ENCODE data around the gene ADAMTS15.
A peak's percentile ranks its signal among the peaks of the same experiment; 100 is the strongest.

Gene ADAMTS15

DNA sequence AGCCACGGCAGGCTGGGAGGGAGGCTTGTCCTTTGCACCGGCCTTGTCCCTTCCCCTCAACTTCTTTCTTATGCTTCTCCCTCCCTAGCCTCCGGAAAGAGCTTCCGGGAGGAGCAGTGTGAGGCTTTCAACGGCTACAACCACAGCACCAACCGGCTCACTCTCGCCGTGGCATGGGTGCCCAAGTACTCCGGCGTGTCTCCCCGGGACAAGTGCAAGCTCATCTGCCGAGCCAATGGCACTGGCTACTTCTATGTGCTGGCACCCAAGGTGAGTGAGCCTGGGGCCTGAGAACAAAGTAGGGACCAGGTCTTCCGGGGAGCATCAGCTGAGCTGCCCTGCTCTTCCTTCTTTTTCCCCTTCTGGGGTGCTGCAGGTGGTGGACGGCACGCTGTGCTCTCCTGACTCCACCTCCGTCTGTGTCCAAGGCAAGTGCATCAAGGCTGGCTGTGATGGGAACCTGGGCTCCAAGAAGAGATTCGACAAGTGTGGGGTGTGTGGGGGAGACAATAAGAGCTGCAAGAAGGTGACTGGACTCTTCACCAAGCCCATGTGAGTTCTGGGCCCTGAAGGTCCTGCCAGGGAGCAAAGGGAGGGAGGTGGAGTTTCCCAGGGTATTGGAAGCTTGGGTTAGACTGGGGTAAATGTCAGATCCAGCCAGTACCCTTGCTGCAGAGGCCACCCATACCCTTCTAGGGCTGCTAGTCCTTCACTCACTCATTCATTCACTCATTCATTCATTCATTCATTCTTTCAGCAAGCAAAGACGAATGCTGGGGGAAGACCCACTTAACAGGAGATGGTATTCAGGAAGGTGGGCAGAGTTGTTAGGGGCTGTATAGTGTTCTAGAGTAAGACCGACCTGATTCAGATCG, 22.6 kb downstream of the ADAMTS15 start:
- in situ Hi-C loops (cut with MboI; ENCODE audit: low pct_unique_long_range_greater_than_20kb, low sequenced_read_pairs) = no loop called here
- no peak for DNase-seq

GRCh38 chr11:130471731-130472433, 23.4 kb downstream of the ADAMTS15 start:
- DNase-seq = no peak
- in situ Hi-C loops (cut with MboI; ENCODE audit: low pct_unique_long_range_greater_than_20kb, low sequenced_read_pairs) = no loop called here

DNA sequence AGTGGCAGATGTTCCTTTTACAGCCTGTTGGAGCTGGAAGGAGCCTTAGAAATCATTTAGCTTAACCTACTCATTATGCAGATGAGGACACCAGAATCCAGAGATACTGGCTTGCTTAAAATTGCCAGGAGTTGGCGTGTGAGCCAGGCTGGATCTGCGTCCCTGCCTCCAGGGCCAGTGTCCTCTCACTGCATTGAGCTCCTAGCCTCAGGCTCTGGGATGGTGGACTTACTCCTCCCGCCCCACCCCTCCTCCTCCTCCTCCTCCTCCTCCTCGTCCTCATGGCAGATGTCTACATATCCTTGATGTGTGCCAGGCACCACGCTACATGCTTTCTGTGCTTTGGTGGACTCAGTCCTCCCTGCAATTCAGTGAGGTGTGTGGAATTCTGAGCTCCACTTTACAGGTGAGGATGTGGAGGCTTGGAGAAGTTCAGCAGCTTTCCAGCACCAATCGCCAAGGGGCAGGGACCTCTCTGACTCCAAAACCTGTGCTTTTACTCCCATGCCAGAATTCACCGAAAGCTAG, 24.1 kb downstream of the ADAMTS15 start:
- DNase-seq = no peak
- in situ Hi-C loops (cut with MboI; ENCODE audit: low pct_unique_long_range_greater_than_20kb, low sequenced_read_pairs) = no loop called here

- DNase-seq = no peak
- in situ Hi-C loops (cut with MboI; ENCODE audit: low pct_unique_long_range_greater_than_20kb, low sequenced_read_pairs) = no loop called here
Observed at GRCh38 chr11:130473056-130473794, 24.8 kb downstream of the ADAMTS15 start.

- in situ Hi-C loops (cut with MboI; ENCODE audit: low pct_unique_long_range_greater_than_20kb, low sequenced_read_pairs) = no loop called here
- no peak for DNase-seq
Observed at GRCh38 chr11:130473795-130474377, 25.4 kb downstream of the ADAMTS15 start.

GRCh38 chr11:130474637-130475400, 26.4 kb downstream of the ADAMTS15 start:
- in situ Hi-C loops (cut with MboI; ENCODE audit: low pct_unique_long_range_greater_than_20kb, low sequenced_read_pairs) = no loop called here
- DNase-seq = no peak

GRCh38 chr11:130475426-130476053, 27.1 kb downstream of the ADAMTS15 start:
- DNase-seq = no peak
- in situ Hi-C loops (cut with MboI; ENCODE audit: low pct_unique_long_range_greater_than_20kb, low sequenced_read_pairs) = no loop called here

DNA sequence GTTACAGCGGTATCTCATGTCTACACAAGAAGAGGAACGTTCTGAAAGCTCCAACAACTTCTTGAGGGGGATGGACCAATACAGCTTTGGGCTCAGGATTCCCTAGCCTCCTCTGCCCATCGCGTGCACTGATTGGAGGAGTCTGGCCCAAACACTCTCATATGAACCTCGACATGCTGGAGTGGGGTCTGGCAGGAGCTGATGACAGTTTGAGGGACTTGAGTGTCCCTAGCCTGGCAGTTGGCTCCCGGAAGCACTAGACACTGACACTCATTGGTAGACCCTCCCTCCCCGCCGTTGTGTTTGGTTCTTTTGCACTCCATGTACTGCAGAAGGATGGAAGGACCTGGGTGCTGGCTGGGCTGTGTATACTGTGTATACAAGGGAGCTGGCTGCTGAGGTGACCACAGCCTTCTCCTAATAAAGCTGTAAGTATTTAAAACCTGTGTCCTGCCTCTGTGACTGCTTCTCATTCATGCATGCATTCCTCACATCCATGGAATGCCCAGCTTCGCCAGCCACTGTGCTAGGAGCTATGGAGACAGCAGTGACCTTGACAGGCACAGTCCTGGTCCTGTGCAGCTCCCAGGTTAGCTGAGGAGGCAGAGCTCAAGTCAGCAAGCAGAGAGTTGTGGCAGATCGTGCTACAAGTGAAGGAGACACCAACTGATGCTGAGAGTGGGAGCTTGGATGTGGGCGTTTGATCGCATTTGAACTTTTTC, 27.9 kb downstream of the ADAMTS15 start:
- in situ Hi-C loops (cut with MboI; ENCODE audit: low pct_unique_long_range_greater_than_20kb, low sequenced_read_pairs) = no loop called here
- DNase-seq = no peak

GRCh38 chr11:130476922-130477491, 28.6 kb downstream of the ADAMTS15 start:
- DNase-seq = no peak
- in situ Hi-C loops (cut with MboI; ENCODE audit: low pct_unique_long_range_greater_than_20kb, low sequenced_read_pairs) = no loop called here

DNA sequence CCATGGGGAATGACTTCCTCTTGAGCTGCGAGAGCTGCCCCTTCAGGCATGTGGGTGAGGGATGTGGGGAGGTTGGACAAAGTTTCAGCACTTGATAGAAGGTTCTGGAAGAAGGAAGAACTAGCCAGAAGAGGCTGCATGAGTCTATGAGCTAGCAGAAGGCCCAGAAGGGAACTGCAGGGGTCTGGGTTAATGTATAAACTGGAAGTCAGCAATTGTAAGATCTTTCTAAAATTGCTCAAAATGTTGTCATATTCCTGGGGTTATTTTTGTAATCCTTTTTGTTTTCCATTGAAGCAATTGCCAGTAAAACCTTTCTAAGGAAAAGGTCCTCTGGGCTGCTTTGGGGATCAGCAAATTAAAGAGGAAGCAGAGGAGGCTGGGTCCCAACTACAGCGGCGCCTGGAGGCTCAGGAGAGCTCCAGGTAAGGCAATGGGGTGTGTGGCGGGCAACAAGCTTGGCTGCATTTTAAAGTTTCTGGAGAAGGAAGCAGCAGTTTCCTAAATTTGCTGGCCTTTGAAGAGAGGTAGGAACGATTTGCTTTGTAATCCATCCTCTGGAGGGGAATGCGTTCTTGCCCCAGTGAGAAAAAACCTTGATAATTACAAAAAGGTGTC, 29.2 kb downstream of the ADAMTS15 start:
- no peak for DNase-seq
- in situ Hi-C loops (cut with MboI; ENCODE audit: low pct_unique_long_range_greater_than_20kb, low sequenced_read_pairs) = no loop called here

DNA sequence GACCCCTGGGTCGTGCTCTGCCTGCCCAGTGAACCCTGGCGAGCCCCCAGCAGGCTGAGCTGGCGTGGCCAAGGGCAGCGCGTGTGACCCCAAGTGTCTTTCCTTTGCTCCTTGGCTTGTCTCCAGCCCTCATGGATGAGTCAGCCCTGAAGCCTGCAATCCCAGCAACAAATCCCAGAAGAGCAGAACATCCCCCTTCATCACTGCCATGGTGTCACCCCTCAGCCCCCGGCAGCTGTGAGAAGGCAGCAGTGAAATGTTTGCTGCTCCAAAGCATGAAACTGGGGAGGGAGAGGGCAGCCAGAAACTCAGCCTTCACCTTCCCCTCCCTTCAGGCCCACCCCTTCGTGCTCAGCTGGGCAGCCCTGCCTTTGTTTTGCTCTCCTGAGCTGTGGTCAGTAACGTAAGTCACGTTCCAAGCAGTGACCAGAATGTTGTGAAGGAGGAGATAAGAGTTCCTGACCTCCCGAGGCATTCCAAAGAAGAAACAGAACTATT, 29.8 kb downstream of the ADAMTS15 start:
- no peak for DNase-seq
- in situ Hi-C loops (cut with MboI; ENCODE audit: low pct_unique_long_range_greater_than_20kb, low sequenced_read_pairs) = no loop called here

- no peak for DNase-seq
Observed at GRCh38 chr11:130478881-130479280, 30.4 kb downstream of the ADAMTS15 start.

GRCh38 chr11:130480186-130480585, 31.7 kb downstream of the ADAMTS15 start:
- in situ Hi-C loops (cut with MboI; ENCODE audit: low pct_unique_long_range_greater_than_20kb, low sequenced_read_pairs) = no loop called here
- DNase-seq = no peak

More at GRCh38 chr11:130478881-130479280, 30.4 kb downstream of the ADAMTS15 start:
- in situ Hi-C loops (cut with MboI; ENCODE audit: low pct_unique_long_range_greater_than_20kb, low sequenced_read_pairs) = no loop called here

GRCh38 chr11:130480711-130481140, 32.3 kb downstream of the ADAMTS15 start:
- DNase-seq = peak; percentile 3
- in situ Hi-C loops (cut with MboI; ENCODE audit: low pct_unique_long_range_greater_than_20kb, low sequenced_read_pairs) = no loop called here

- no peak for DNase-seq
- in situ Hi-C loops (cut with MboI; ENCODE audit: low pct_unique_long_range_greater_than_20kb, low sequenced_read_pairs) = no loop called here
Observed at GRCh38 chr11:130483124-130483523, 34.7 kb downstream of the ADAMTS15 start.

DNA sequence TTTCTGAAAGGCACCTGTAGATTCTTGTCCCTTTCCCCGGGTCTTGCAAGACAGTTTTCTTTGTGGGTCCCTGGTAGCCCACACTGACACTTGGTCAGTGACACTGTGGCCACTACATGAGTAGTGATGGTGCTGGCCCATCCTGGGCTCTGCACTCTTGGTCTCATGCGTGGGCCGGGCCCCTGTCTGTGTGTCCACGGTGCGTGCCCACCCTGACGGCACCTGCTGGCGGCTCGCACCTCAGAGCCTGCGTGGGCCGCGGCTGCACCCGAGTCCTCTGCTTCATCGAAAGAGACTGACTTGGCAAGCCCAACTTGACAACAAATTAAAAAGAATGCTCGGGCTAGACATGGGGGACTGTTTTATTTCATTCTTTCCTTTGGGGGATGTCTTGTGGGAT, 37.5 kb downstream of the ADAMTS15 start:
- in situ Hi-C loops (cut with MboI; ENCODE audit: low pct_unique_long_range_greater_than_20kb, low sequenced_read_pairs) = no loop called here
- no peak for DNase-seq
